NCI-H1436 treated with DMSO at 0.1 percent for 48 hours (cell line): ENCODE measurements around the gene STK10.
"Not testable (repeated sequence)": the region's sequence is repeated elsewhere in the genome, so short reads cannot be mapped to it uniquely, and the experiment has no call there.

Experiments
- DNase-seq: peaks from one replicate; lab custom pipeline; 2025; lab: John Stamatoyannopoulos, UW

STK10 gene

DNA sequence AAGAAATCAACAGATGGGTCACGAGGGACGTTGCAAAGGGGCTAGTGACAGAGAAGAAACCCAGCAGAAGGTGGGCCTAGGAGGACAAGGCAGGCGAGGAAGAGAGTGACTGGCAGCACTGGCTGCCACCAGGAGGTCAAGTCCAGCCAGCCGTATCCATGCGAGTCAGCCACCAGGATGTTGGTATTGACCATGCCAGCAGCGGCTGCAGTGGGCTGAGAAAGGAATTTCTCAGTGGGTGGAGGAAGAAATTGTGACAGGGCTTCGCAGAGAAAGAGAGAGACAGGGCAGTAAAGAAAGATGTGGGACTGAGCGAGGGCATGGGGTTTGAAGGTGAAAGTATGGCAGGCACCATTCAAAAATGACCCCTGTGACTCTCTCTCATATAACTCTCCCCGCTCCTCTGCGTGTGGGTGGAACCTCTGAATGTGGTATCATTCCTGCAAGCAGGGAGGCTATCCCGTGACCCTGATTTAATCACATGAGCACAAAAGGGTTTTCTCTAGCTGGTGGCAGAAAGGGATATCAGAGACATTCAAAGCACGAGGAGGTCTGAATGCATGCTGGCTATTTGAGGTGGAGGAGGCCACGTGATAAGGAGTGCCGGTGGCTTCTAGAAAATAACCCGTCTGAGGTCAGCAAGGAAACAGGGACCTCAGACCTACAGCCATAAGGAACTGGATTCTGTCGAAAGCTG, 136.2 kb downstream of the STK10 start:
- no peak for DNase-seq

DNA sequence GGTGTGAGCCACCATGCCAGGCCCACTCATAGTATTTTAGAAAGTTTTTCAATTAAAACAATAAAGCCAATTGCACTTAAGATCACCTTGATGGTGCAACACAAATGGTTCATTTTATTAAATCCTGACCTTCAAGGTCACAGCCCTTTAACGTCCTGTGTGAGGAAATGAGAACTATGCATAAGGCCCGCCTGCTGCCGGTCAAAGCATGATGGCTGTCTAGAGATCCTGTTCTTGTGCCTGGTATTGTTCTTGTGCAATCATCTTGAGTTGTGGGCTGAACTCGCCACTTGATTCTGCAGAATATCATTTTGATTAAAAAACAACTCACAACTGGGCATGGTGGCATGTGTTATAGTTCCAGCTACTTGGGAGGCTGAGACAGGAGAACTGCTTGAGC, 137.9 kb downstream of the STK10 start:
- no peak for DNase-seq

DNA sequence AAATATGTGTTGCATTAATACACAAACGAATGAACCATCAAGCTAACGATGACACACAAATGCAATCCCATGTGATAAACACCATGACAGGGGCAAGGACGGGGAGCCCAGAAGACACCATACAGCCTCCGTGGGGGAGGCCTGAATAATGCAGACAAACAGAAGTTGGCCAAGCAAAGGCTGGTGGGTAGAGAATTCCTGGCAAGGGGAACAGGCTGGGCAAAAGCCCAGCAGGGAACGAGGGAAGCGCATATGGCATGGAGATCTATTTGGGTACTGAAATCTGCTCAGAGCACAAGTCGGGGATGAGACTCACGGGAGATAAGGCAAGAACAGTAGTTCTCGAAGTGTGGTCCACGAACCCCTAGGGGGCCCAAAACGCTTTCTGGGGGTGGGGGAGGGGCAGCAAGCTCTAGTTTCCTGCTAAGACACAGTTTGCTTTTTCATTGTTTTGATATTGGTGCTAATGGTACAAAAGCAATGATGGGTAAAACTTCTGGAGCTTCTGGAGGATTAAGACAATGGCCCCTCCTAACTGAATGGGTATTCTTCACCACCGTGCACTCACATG, 138.7 kb downstream of the STK10 start:
- no peak for DNase-seq

DNA sequence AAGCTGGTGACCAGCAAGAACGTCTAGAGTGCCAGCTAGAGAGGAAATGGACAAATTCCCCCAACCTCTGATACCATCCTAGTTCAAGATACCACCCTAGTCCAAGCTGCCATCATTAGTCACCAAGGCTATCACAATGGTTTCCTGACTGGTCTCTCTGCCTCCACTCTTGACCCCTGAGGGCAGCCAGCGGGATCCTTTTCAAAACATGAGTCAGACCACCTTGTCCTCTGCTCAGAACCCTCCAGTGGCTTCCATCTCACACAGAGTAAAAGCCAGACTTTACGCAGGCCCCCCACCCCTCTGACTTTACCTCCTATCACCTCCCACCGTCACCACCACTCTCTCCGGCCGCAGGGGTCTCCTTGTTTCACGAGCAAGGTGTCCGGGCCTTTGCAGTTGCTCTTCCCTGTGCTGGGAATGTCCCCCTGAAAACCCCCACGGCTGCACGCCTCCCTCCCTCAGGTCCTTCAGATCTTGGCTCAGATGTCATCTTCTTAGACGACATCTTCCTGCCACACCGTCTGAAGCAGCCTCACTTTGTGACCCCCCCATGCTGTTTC, 139.4 kb downstream of the STK10 start:
- no peak for DNase-seq

DNA sequence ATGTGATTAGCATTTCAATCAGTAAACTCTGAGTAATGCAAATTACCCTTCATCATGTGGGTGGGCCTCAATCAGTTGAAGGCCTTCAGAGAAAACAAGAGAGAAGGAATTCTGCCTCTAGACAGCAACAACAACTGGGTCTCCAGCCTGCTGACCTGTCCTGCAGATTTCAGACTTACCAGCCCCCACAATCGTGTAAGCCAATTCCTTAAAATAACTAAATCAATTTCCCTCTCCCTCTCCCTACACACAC, 139.9 kb downstream of the STK10 start:
- no peak for DNase-seq

DNA sequence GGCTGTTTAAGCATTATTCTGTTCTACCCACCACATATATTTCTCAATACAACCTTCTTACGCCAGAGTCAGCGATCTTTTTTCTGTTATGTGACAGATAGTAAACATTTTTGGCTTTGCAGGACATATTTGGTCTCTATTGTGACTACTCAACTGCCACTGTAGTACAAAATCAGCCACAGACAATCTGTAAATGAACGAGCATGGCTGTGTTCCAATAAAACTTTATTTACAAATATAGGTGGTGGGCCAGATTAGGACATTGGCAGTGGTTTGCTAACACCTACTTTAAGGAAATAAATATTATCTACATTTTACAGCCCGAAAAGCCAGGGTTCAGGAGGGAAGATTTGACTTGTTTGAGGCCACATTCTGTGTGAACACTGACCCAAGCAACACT, 141.4 kb downstream of the STK10 start:
- DNase-seq: no peak

DNA sequence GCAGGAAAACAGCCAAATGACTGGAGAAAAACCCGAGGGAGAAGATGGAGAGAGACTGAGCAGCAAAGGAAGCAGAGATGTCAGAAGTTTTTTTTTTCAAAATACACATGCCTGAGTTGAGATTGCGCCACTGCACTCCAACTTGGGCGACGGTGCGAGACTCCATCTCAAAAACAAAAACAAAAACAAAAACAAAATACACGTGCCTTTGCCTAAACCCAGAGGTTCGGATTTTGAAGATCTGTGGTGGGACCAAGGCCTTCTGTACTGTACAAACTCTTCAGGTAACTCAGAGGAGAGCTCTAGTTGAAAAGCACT, 142.8 kb downstream of the STK10 start:
- no peak for DNase-seq

DNA sequence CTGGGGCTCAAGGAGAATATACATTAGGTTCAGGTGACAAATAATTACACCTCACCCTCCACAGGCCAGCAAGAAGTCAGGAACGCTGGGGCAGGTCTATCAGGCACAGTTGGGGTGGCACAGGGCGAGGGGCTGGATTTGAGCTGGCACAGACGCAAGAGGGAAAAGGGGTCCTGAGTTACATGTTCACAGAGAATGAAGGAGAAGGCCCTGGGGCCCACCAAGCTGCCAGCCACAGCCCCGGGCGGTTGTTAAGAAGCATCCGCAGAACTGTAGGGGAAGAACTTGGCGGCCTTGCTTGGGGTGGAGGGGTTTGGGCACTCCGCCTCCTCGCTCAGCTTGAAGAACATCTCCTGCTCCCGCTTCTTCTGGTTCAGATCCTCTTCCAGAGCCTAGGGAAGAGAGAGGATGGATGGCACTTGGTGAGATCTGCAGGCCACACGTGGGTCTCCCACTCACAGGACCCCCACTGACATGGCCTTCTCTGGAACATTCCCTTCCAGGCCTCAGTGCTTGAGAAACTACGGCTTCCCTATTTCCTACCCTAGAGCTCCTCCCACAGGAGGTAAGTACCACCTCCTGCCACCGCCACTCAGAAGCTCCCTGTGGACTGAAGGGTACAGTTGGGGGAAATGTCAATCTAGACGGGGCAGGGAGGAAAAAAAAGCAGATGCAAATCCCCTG, 143.3 kb downstream of the STK10 start:
- DNase-seq: no peak

DNA sequence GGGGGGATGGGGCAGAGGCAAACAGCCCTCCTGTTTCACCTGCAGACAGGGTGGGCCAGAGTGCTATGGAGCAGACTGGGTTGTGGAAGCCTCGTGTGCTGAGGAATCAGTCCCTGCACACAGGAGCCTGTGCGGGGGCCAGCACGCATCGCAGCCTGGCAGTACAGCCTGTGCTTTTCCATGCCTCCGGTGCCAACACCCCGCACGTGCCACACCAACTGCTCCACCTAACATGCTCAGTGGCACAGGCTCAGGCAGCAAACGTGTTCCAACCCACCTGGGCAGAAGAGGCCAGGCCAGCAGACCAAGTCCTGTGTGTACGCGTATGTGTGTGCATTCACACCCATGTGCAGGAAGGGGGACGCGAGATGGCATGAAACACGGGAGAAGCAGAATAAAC, 144.2 kb downstream of the STK10 start:
- DNase-seq: no peak

DNA sequence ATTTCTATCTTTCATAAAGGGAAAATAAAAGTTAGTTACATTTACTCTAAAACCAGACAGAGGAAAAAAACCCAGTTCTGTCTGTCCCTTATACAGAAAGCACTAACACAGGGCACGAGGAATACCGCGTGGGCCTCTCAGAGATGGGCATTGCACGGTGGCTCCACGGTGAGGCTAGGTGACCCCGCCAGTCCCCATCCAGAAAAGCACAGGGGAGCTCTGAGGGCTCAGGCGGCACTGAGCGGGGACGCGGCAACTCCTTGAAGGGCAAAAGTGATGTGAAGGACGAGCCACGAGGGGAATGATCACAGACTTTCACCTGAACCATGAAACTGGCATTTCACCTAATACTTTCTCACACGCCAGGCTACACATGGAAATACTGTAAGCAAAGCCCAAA, 145.8 kb downstream of the STK10 start:
- no peak for DNase-seq

DNA sequence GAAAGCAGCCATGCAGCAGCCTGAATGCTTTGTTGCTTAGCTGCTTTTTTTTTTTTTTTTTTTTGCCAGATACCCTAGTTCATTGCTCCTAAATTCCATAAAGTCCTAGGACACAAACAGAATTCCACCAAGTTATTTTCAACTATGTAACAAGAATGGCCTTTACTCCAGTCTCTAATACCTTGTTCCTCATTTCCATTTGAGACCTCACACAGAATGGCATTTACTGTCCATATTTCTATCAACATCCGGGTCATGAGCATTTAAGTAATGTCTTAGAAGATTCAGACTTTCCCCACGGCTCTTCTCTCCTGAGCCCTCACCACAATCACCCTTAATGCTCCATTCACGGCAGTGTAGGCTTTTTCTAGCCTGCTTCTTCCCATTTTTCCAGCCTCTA, 149.9 kb downstream of the STK10 start:
- DNase-seq: no peak

DNA sequence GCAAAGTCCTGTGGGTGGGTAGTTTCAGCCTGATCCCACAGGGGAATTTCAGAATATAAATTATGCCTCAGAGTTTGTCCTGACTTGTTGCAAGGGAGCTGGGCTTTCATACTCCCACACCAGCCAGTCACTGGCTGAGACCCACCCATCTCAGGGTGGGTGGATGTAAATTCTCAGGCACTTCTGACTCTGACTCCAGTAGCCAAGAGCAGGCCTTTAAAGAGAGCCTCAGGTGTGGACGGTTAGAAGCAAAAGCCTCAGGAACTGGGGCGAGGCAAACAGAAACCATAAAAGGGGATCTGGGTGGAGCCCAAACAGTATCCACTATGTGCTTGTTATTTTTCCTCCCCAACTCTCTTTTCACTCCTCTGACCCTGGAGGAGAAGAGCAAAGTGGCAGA, 153.0 kb downstream of the STK10 start:
- no peak for DNase-seq

DNA sequence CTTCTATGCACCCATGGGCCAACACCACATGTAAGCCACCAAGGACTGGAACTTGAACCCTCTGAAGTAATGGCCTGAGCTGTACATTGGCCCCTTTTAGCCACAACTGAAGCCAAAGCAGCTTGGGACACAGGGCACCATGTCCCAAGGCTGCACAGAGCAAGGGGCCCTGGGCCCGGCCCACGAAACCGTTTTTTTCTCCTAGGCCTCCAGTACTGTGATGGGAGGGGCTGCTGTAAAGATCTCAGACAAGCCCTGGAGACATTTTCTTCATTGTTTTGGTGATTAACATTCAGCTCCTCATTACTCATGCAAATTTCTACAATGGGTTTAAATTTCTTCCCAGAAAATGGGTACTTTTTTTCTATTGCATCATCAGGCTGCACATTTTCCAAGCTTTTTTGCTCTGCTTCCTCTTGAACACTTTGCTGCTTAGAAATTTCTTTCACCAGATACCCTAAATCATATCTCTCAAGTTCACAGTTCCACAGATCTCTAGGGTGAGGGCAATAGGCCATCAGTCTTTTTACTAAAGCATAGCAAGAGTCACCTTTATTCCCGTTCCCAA, 156.0 kb downstream of the STK10 start:
- no peak for DNase-seq

DNA sequence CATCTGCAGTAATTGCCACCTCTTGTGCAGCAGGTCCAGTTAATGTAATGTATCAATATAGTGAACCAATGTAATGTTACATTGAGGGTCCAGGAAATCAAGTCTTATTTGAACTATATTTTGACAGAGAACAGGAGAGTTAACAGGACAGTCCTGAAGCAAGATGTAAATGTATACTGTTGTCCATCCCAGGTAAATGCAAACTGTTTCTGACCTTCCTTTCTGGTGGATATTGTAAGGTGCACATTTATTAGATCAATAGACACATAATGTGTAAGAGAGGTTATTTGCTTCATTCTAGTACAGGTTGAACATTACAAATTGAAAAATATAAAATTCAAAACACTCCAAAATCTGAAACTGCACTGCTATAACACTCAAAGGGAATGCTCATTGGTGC, 158.1 kb downstream of the STK10 start:
- no peak for DNase-seq

DNA sequence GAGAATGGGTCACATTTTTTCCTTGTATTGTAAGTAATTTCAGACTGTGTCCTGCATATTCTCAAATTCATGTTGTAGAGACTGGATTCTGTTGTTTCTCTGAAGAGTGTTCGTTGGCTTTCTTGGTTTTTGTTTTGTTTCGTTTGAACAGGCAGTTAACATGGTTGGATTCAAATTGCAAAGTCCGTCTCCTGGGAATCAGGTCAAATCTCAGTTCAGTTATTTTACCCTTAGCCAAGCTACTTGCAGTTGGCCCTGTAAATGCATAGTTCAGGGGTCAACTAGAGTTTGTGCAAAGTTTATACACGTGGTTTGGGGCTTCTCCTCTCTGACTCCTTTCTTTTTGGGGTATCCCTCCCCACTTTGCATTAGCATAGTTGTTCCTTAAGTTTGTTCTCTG, 159.9 kb downstream of the STK10 start:
- no peak for DNase-seq

DNA sequence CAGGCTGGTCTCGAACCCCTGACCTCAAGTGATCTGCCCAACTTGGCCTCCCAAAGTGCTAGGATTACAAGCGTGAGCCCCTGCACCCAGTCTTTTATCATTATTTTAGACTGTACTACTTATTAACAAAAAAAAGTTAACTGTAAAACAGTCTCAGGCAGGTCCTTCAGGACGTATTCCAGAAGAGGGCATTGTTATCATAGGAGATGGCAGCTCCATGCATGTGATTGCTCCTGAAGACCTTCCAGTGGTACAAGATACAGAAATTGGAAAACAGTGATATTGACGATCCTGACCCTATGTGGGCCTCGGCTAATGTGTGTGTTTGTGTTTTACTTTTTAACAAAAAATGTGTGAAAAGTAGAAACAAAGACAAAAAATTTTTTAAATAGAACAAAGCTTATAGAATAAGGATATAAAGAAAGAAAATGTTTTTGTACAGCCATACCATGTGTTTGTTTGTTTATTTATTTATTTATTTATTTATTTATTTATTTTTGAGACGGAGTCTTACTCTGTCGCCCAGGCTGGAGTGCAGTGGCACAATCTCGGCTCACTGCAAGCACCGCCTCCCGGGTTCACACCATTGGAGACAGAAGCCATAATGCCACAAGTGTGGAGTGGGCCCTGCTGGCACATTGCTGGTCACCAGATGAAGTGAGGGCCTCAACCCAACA, 167.8 kb downstream of the STK10 start:
- DNase-seq: not testable (repeated sequence)

DNA sequence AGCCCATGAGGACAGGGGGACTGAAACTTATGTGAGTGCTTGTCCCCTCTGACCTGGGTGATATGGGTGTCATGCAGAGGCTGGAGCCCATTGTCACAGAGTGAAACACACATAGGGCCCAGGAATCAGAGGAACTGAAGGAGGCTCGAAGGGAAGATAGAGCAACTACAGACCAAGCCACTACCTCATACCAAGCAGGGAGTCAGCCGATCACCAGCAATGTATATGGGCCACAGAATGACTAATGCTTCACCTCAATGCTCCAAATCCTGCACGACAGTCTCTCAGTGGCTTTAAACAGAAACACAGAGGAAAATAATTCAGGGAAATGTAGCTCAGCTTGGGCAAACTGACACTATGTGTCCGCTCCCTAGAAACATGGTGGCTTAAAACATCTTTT, 172.7 kb downstream of the STK10 start:
- DNase-seq: no peak

DNA sequence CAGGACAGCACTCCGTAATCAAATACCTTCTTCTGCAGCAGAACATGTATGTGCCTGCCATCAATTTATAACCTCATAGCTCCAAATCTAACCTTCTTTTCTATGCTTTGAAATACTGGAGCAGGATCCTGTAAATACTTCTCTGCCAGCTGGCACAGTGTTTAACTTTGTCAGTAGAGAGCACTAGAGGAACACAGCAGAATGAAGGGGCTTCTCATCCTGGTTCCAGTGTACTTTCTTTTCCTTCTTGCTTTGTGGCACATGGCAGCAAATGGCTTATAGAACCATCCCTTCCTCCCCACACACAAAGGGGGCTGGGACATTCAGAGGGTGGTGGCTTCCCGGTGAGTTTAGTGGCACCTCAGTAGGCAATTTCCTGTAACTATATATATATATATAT, 177.7 kb downstream of the STK10 start:
- no peak for DNase-seq

DNA sequence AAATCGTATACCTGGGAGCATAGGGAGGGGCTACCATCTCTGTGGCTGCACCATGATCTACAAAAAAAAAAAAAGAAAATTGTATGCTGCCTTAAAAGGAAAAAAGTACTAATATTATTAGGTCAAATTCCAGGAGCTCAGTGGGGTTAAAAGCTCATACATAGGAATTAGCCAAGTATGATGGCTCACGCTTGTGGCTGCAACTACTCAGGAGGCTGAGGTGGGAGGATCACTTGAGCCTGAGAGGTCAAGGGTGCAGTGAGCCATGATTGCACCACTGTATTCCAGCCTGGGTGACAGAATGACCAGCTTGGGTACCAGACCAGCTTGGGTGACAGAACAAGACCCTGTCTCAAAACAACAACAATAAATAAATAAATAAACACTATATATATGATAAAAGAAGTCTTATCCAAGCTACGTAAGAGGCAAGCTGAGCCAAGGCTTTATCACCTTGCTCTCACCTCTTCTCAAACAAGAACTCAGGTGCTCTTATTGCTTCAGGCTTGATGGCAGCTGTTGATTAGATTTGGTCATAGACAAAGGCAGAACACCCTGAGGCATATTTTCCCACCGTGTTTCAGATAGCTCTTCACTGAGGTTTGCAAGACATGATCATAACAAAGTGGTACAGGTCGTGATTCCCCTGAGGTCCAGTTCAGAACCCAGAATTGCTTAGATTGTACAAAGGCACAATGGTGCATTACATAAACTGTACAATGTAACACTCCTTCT, 178.3 kb downstream of the STK10 start:
- no peak for DNase-seq

DNA sequence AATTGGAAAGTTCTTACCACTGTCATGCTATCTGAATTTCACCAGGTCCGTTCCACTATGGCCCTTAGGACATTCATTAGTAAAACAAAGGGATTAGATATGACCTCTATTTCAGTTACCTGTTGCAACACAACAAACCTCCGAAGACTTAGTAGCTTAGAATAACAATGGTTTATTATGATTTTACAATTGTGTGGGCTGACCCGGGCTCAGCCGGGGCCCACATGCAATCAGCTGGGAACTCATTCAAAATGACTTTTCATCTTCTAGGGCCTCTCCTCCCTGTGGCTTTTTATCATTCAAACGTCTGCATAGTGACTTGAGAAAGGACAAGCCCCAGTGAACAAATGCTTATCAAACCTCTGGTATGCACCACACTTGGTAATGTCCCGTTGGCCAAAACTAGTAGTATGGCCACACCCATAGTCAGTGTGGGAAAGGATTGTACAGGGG, 179.3 kb downstream of the STK10 start:
- no peak for DNase-seq

DNA sequence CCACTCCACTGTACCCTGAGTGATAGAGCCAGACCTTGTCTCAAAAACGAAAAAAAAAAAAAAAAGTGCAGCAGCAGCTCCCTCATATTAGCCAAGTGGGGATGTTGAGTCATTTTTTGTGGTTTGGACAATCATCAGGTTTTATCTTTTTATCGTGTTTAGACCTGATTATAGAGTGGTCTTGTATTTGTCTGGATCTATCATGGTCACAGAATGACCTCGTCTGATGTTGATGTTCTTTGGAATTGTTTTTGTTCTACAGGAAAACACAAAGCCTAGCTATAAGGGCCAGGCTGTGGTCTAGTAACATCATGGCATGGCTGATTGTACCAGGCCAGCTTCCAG, 179.9 kb downstream of the STK10 start:
- DNase-seq: no peak
